ENCODE data around the gene TENT4A.

- TF ChIP-seq CTCF (IDR thresholded peaks at IDR 0.05) (no peak), POLR2A (IDR thresholded peaks at IDR 0.05) (no peak)
Measured at GRCh38 chr5:6686915-6687409, 26.3 kb upstream of the TENT4A start.
